NOMO-1 (cell line): ENCODE measurements around the gene TAF1C.
A peak's percentile ranks its signal among the peaks of the same experiment; 100 is the strongest.

ENCODE experiments used
- DNase-seq, 2 experiments: peaks; one replicate each; lab custom pipeline; 2025; ENCODE audit not compliant: unreplicated experiment in 2 of 2; lab: John Stamatoyannopoulos, UW

Gene TAF1C

GRCh38 chr16:84184775-84185174 is 2.1 kb downstream of the TAF1C start:
- DNase-seq = no peak

- DNase-seq = no peak
These were observed 2.8 kb downstream of the TAF1C start for GRCh38 chr16:84183911-84184591.

- no peak for DNase-seq
These were observed 3.3 kb downstream of the TAF1C start for GRCh38 chr16:84183572-84183875.

GRCh38 chr16:84182680-84183571 is 3.9 kb downstream of the TAF1C start:
- DNase-seq = no peak

GRCh38 chr16:84182104-84182503 is 4.8 kb downstream of the TAF1C start:
- no peak for DNase-seq

GRCh38 chr16:84181144-84181915 is 5.5 kb downstream of the TAF1C start:
- no peak for DNase-seq

- DNase-seq = no peak
These were observed 6.2 kb downstream of the TAF1C start for GRCh38 chr16:84180519-84181140.

- no peak for DNase-seq
These were observed 7.1 kb downstream of the TAF1C start for GRCh38 chr16:84179612-84180320.

- no peak for DNase-seq
These were observed 7.8 kb downstream of the TAF1C start for GRCh38 chr16:84178892-84179611.

- no peak for DNase-seq
These were observed 8.6 kb downstream of the TAF1C start for GRCh38 chr16:84178146-84178765.

- no peak for DNase-seq
These were observed 9.2 kb downstream of the TAF1C start for GRCh38 chr16:84177741-84178073.

- DNase-seq = no peak
These were observed 10.4 kb downstream of the TAF1C start for GRCh38 chr16:84176192-84177053.

GRCh38 chr16:84175350-84176081 is 11.3 kb downstream of the TAF1C start:
- DNase-seq = peak; percentile 81 to 87

GRCh38 chr16:84174396-84174795 is 12.5 kb downstream of the TAF1C start:
- no peak for DNase-seq

- no peak for DNase-seq
These were observed 17.0 kb downstream of the TAF1C start for GRCh38 chr16:84169765-84170310.

- no peak for DNase-seq
These were observed 19.8 kb downstream of the TAF1C start for GRCh38 chr16:84166796-84167695.

GRCh38 chr16:84165746-84166145 is 21.1 kb downstream of the TAF1C start:
- no peak for DNase-seq
